Tibial nerve (tissue), 4 donors: ENCODE data around the gene RASSF4. TPM values are rescaled to one million over a fixed set of nuclear protein-coding genes. Genes with fewer than 3 reads are reported as not detected.

Experiments
- DNase-seq, 2 donors: peaks; one replicate each; pipeline ENCODE4 v3.0.0-alpha.2; 2019; ENCODE audit warnings: low spot score in 2 of 2
- H3K27ac ChIP-seq, 4 donors: fragments of 200-600 bp; sonication (generic) in 3 of 4; one replicate each; pipeline ENCODE4 v1.5.1; 2017 to 2019; ENCODE audit warnings: mild to moderate bottlenecking in 1 of 4
- H3K27me3 ChIP-seq, 2 donors: fragments of 200-600 bp; sonication (generic) in 1 of 2; one replicate each; pipeline versions ENCODE4 v1.5.1 to v1.6.0; 2017 to 2019
- H3K36me3 ChIP-seq, 3 donors: fragments of 200-600 bp; sonication (generic); one replicate each; pipeline ENCODE4 v1.5.1; 2018 to 2019
- H3K4me1 ChIP-seq, 4 donors: fragments of 200-600 bp; sonication (generic) in 3 of 4; one replicate each; pipeline ENCODE4 v1.5.1; 2017 to 2019
- H3K4me3 ChIP-seq, 4 donors: fragments of 200-600 bp; sonication (generic) in 3 of 4; one replicate each; pipeline ENCODE4 v1.5.1; 2017 to 2019; ENCODE audit warnings: mild to moderate bottlenecking in 1 of 4, moderate library complexity in 1 of 4
- H3K9me3 ChIP-seq, 4 donors: fragments of 200-600 bp; sonication (generic) in 3 of 4; one replicate each; pipeline ENCODE4 v1.5.1; 2017 to 2019
- EP300 ChIP-seq, 2 donors: sonication (generic); formaldehyde crosslinking; IDR thresholded peaks; one replicate each; pipeline ENCODE4 v1.6.1; 2017; ENCODE audit warnings: antibody characterized with exemption in 2 of 2, mild to moderate bottlenecking in 1 of 2
- POLR2A ChIP-seq, 2 donors: fragments of 450-650 bp; IDR thresholded peaks; one replicate each; pipeline ENCODE4 v1.6.1; 2017; ENCODE audit warnings: antibody characterized with exemption in 2 of 2, mild to moderate bottlenecking in 2 of 2, moderate library complexity in 2 of 2
- WGBS, 2 donors: methylation state at CpG; one replicate each; pipeline ENCODE4 v1.1.5; 2018; 5-methylcytosine and 5-hydroxymethylcytosine counted together
- total RNA-seq, 4 donors: library from RNA; depleted of rRNA; stranded (reverse); fragments of >200 nt; gene quantifications; one replicate each; pipeline ENCODE4 v1.1.0, GENCODE V29; 2016
- TF ChIP-seq, protein P1 (sequence below), 5 experiments: fragments of 200-600 bp in 3 of 5; fragments of 450-650 bp in 2 of 5; sonication (generic) in 3 of 5; IDR thresholded peaks; one replicate each; pipeline ENCODE4 v1.5.1; 2016 to 2019; ENCODE audit warnings: antibody characterized with exemption in 5 of 5, mild to moderate bottlenecking in 3 of 5, moderate library complexity in 2 of 5

RASSF4 gene
- total RNA-seq, 4 donors from 2014 or later: 153 to 275 (median 185) TPM

DNA sequence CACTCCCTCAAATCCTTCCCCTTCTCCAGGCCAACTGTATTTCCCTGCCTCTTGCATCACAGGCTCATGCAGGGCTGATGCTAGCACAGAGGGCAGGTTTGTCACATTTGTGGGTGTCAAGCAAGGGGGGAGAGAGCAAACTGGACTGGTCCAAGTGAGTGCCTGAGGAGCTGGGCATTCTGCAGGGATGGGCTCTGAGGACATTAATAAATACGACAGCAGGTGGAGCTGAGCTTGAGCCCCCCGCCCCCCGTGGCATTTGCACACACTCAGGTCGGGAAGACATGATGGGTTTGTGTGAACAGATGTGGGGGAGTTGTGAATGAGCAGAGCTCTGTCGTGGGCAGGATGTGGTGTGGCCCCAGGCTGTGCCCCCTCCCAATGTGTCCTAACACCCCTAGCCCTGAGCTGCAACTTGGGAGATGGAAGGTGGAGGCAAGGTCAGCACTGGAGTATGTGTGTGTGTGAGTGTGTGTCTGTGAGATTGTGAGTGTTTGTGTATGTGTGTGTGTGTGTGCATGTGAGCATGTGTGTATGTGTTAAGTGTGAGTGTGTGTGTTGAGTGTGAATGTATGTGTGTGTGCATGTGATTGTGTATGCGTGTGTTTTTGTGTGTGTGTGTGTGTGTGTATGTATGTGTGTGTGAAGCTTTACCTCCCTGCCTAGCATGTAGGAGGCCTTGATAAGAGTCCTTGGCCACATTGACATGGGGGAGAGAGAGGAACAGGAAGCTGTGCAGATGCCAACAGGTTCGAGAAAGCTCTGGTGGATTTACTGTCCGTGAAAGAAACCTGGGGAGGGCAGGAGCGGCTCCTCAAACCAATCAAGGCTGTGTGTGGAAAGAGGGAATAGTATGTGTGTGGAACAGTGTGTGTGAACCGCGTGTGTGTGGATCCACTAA lies 9.1 kb downstream of the RASSF4 start:
- TF ChIP-seq, protein P1, sequence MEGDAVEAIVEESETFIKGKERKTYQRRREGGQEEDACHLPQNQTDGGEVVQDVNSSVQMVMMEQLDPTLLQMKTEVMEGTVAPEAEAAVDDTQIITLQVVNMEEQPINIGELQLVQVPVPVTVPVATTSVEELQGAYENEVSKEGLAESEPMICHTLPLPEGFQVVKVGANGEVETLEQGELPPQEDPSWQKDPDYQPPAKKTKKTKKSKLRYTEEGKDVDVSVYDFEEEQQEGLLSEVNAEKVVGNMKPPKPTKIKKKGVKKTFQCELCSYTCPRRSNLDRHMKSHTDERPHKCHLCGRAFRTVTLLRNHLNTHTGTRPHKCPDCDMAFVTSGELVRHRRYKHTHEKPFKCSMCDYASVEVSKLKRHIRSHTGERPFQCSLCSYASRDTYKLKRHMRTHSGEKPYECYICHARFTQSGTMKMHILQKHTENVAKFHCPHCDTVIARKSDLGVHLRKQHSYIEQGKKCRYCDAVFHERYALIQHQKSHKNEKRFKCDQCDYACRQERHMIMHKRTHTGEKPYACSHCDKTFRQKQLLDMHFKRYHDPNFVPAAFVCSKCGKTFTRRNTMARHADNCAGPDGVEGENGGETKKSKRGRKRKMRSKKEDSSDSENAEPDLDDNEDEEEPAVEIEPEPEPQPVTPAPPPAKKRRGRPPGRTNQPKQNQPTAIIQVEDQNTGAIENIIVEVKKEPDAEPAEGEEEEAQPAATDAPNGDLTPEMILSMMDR (IDR thresholded peaks at IDR 0.05): no peak
- no peak for TF ChIP-seq POLR2A (IDR thresholded peaks at IDR 0.05)
- DNase-seq: no peak
- WGBS, 2 donors: 62 to 67% methylated on average over 11 of the region's 11 CpGs
- peaks cover 0 to 47% (median 0%) of the 10 kb centered on the region in 3 donors for H3K36me3 ChIP-seq
- peaks cover 8 to 94% (median 66%) of the 10 kb centered on the region in 4 donors for H3K4me1 ChIP-seq
- H3K27me3 ChIP-seq: no peaks in the 10 kb centered on the region
- peak overlapping the region; percentile 63 to 94 (median 80) for H3K27ac ChIP-seq
- H3K4me3 ChIP-seq: peak overlapping the region in 1 of 4 donors; percentile 15
- H3K9me3 ChIP-seq: no peaks in the 10 kb centered on the region

DNA sequence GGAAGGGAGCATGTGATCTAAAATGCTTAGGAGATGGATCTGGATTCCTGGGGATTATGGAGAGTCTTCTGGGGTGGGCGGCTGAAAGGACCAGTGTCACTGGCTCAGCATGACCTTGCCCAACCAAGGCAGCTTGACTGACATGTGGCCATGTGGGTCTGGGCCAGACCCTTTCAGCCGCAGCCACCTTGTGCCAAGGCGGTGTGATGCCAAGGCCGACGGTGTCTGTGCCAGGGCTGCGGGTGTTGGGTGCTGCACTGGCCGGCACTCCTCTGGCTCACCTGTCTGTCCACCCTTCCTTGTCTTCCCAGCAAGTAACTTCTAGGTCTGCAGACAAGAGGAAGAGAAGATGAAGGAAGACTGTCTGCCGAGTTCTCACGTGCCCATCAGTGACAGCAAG lies 10.3 kb downstream of the RASSF4 start:
- H3K36me3 ChIP-seq: peaks cover 0 to 47% (median 0%) of the 10 kb centered on the region in 3 donors
- WGBS, 2 donors: 72 to 74% methylated on average over 9 of the region's 9 CpGs
- peak overlapping the region in 2 of 4 donors; percentile 45 to 94 for H3K27ac ChIP-seq
- TF ChIP-seq EP300 (IDR thresholded peaks at IDR 0.05): peak in 1 of 2 donors; percentile 5
- TF ChIP-seq, protein P1 (IDR thresholded peaks at IDR 0.05): no peak
- no peak for TF ChIP-seq POLR2A (IDR thresholded peaks at IDR 0.05)
- DNase-seq: no peak
- no peaks in the 10 kb centered on the region for H3K9me3 ChIP-seq
- no peaks in the 10 kb centered on the region for H3K27me3 ChIP-seq
- H3K4me3 ChIP-seq: no peak overlapping the region
- peaks cover 12 to 94% (median 65%) of the 10 kb centered on the region in 4 donors for H3K4me1 ChIP-seq

DNA sequence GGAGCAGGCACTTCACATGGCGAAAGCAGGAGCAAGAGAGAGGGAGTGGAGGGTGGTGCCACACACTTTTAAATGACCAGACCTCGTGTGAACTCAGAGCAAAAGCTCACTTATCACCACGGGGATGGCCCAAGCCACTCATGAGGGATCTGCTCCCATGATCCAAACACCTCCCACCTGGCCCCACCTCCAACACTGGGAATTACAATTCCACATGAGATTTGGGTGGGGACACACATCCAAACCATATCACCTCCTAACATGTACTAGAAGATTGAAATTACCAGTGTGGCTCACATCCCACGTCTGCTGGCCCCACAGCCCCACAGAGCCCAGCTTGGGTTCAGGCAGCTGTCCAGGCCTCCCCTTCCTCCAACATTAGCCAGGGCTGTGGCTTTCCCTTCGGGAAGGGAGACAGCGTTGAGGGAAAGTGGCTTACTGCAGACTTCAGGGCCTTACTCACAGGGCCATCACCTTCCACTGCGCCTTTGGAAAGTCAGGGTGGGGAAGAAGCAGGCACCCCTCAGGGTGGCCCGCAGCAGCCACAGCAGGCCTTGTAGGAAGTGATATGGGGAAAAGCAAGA lies 11.3 kb downstream of the RASSF4 start:
- WGBS, 2 donors: 84 to 87% methylated on average over 8 of the region's 8 CpGs
- H3K4me3 ChIP-seq: no peak overlapping the region
- TF ChIP-seq, protein P1 (IDR thresholded peaks at IDR 0.05): no peak
- TF ChIP-seq EP300 (IDR thresholded peaks at IDR 0.05): no peak
- TF ChIP-seq POLR2A (IDR thresholded peaks at IDR 0.05): no peak
- peak overlapping the region in 2 of 4 donors; percentile 17 to 59 for H3K27ac ChIP-seq
- H3K27me3 ChIP-seq: no peaks in the 10 kb centered on the region
- no peaks in the 10 kb centered on the region for H3K9me3 ChIP-seq
- H3K4me1 ChIP-seq: peaks cover 12 to 88% (median 57%) of the 10 kb centered on the region in 4 donors
- peaks cover 0 to 47% (median 0%) of the 10 kb centered on the region in 3 donors for H3K36me3 ChIP-seq
- DNase-seq: no peak

DNA sequence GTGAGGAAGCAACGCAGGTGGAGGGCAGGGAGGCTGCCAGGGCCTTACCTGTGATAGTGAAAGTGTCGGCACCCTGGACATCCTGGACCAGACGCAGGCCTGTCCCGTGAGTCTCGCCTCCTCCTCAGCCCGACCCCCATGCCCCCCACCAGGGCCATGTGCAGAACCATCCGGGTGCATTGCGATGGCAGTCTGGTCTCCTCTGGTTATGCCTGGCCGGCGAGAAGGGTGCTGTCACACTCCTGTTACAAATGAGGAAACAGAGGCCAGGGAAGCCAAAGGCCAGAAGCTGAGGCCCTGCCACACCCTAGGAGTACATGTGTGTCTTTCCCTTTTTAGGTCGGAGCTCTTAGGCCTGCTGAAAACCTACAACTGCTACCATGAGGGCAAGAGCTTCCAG lies 11.8 kb downstream of the RASSF4 start:
- no peak for DNase-seq

More for the DNA sequence above, 11.8 kb downstream of the RASSF4 start:
- H3K27ac ChIP-seq: peak overlapping the region in 2 of 4 donors; percentile 17 to 59
- H3K27me3 ChIP-seq: no peaks in the 10 kb centered on the region
- no peak overlapping the region for H3K4me3 ChIP-seq
- H3K4me1 ChIP-seq: peaks cover 12 to 87% (median 55%) of the 10 kb centered on the region in 4 donors
- H3K9me3 ChIP-seq: no peaks in the 10 kb centered on the region
- peaks cover 0 to 48% (median 0%) of the 10 kb centered on the region in 3 donors for H3K36me3 ChIP-seq
- WGBS, 2 donors: 87 to 91% methylated on average over 11 of the region's 11 CpGs
- TF ChIP-seq POLR2A (IDR thresholded peaks at IDR 0.05) (no peak), EP300 (IDR thresholded peaks at IDR 0.05) (peak in 1 of 2 donors; percentile 17)
- TF ChIP-seq, protein P1 (IDR thresholded peaks at IDR 0.05): no peak
